GM12878 (cell line): ENCODE measurements around the gene TIMM22. TPM values are rescaled to one million over a fixed set of nuclear protein-coding genes. Genes with fewer than 3 reads are reported as not detected.

ENCODE experiments used
- ATAC-seq: fragments of 200-7000 bp; cut with Tn5 transposase; 3 replicates; pipeline ENCODE4 v1.9.1; 2020; ENCODE audit warnings: mild to moderate bottlenecking, moderate library complexity
- BruUV-seq: library from RNA; stranded (reverse); fragments of 400-500 nt; replicated peaks from 2 replicates; lab custom pipeline; 2021; lab: Mats Ljungman, UMichigan
- CTCF ChIA-PET: fragments of 300-600 bp; sonication (Branson Sonifier 250); formaldehyde crosslinking; extraction: SDS; loops from one replicate; lab custom pipeline; 2021; ENCODE audit warnings: inconsistent platforms; lab: Yijun Ruan, JAX
- POLR2A ChIA-PET: fragments of 350-600 bp; formaldehyde crosslinking; extraction: SDS; loops from one replicate; lab custom pipeline; 2021; ENCODE audit warnings: inconsistent platforms; lab: Charles Lee
- RAD21 ChIA-PET: fragments of 300-600 bp; sonication (Branson Sonifier 250); formaldehyde crosslinking; loops from one replicate; lab custom pipeline; 2023; ENCODE audit warnings: antibody characterized with exemption; ENCODE audit not compliant: unreplicated experiment; lab: Charles Lee
- SMC1A ChIA-PET: fragments of 300-600 bp; sonication (Branson Sonifier 250); formaldehyde crosslinking; loops from one replicate; lab custom pipeline; 2023; ENCODE audit not compliant: unreplicated experiment, uncharacterized antibody; lab: Charles Lee
- DNase-seq: peaks from one replicate; pipeline ENCODE4 v3.0.0-alpha.2; 2011; ENCODE audit warnings: low read depth, low spot score
- FAIRE-seq: peaks from 3 replicates; lab custom pipeline; 2011; peaks lifted over from hg19 to GRCh38; lab: Jason Lieb, UNC
- H2AFZ ChIP-seq: 2 replicates; pipeline ENCODE4 v1.6.0; 2011; ENCODE audit warnings: low read depth, low read length, control low read depth; ENCODE audit not compliant: control insufficient read depth
- H3K27ac ChIP-seq: 2 replicates; pipeline ENCODE4 v1.5.1; 2011; ENCODE audit warnings: control low read depth; ENCODE audit not compliant: control insufficient read depth, insufficient read depth
- H3K27me3 ChIP-seq, 2 experiments: replicated peaks in 1 of 2; 2 replicates each; pipeline versions ENCODE4 v1.6.0 to v1.6.1; 2011; ENCODE audit warnings: low read length in 1 of 2; ENCODE audit not compliant: control insufficient read depth in 2 of 2, insufficient read depth in 2 of 2
- H3K36me3 ChIP-seq, 2 experiments: 2 replicates each; pipeline ENCODE4 v1.5.1; 2011; ENCODE audit warnings: low read length in 1 of 2; ENCODE audit not compliant: control insufficient read depth in 2 of 2, insufficient read depth in 2 of 2
- H3K4me1 ChIP-seq: 2 replicates; pipeline ENCODE4 v1.6.1; 2011; ENCODE audit warnings: mild to moderate bottlenecking, low read length, moderate library complexity, mixed read lengths; ENCODE audit not compliant: control insufficient read depth, insufficient read depth
- H3K4me2 ChIP-seq: 2 replicates; pipeline ENCODE4 v1.6.0; 2011; ENCODE audit warnings: control low read depth; ENCODE audit not compliant: control insufficient read depth, insufficient read depth
- H3K4me3 ChIP-seq: fragments of 200-600 bp; sonication (generic); 2 replicates; pipeline ENCODE4 v1.5.1; 2016
- H3K79me2 ChIP-seq: 2 replicates; pipeline ENCODE4 v1.6.0; 2011; ENCODE audit warnings: low read length; ENCODE audit not compliant: control insufficient read depth, insufficient read depth
- H3K9ac ChIP-seq: 2 replicates; pipeline ENCODE4 v1.8.0; 2011; ENCODE audit warnings: low read length, control low read depth, mixed read lengths; ENCODE audit not compliant: control insufficient read depth, insufficient read depth
- H3K9me3 ChIP-seq: replicated peaks from 3 replicates; pipeline ENCODE4 v1.5.1; 2011; ENCODE audit warnings: mild to moderate bottlenecking, low read length; ENCODE audit not compliant: control insufficient read depth, insufficient read depth
- H4K20me1 ChIP-seq: 2 replicates; pipeline ENCODE4 v1.6.0; 2011; ENCODE audit not compliant: control insufficient read depth, insufficient read depth
- E2F4 ChIP-seq: IDR thresholded peaks from 2 replicates; pipeline ENCODE4 v1.6.1; 2012; ENCODE audit warnings: low read depth, low read length, improper control_type of control experiment
- EP300 ChIP-seq, 2 experiments: fragments of 150-350 bp in 1 of 2; IDR thresholded peaks; 2 replicates each; pipeline ENCODE4 v1.6.1; 2011 to 2012; ENCODE audit warnings: low read depth in 2 of 2, low read length in 2 of 2, borderline replicate concordance in 1 of 2, improper control_type of control experiment in 1 of 2, inconsistent platforms in 1 of 2; ENCODE audit not compliant: control insufficient read depth in 1 of 2
- KLF5 ChIP-seq: fragments of 450-650 bp; IDR thresholded peaks from 2 replicates; pipeline ENCODE4 v1.6.1; 2014; ENCODE audit warnings: mild to moderate bottlenecking; ENCODE audit not compliant: partially characterized antibody
- MAX ChIP-seq: IDR thresholded peaks from 2 replicates; pipeline ENCODE4 v1.6.1; 2012; ENCODE audit warnings: low read depth, low read length, improper control_type of control experiment
- MEF2A ChIP-seq: IDR thresholded peaks from 2 replicates; pipeline ENCODE4 v1.6.1; 2011; ENCODE audit warnings: low read depth, mild to moderate bottlenecking, low read length, moderate library complexity; ENCODE audit not compliant: insufficient read depth
- NFXL1 ChIP-seq: fragments of 450-650 bp; IDR thresholded peaks from 2 replicates; pipeline ENCODE4 v1.6.1; 2017; ENCODE audit warnings: antibody characterized with exemption, mild to moderate bottlenecking, borderline replicate concordance
- SIN3A ChIP-seq: IDR thresholded peaks from 2 replicates; pipeline ENCODE4 v1.6.1; 2012; ENCODE audit warnings: low read depth, low read length, improper control_type of control experiment
- WGBS: methylation state at CpG from one replicate; pipeline ENCODE4 v1.1.6; 2016; ENCODE audit warnings: low lambda C conversion rate; ENCODE audit not compliant: insufficient replicate concordance, insufficient coverage; ENCODE audit errors: missing lambda C conversion rate; 5-methylcytosine and 5-hydroxymethylcytosine counted together
- in situ Hi-C: fragments of 300-500 bp; cut with MboI; formaldehyde crosslinking; loops from 9 replicates; pipeline ENCODE4 v1.14.3; 2018; ENCODE audit warnings: mixed read lengths
- intact Hi-C: fragments of 100-400 bp; cut with micrococcal nuclease; formaldehyde crosslinking; loops from one replicate; pipeline ENCODE4 v1.14.2; 2022; ENCODE audit not compliant: unreplicated experiment
- polyA plus RNA-seq, 11 experiments: library from polyadenylated mRNA; depleted of rRNA in 4 of 11; unstranded in 6 of 11; stranded (reverse) in 5 of 11; fragments of >200 nt; fragmentation: Nextera tagmentation in 4 of 11; fragmentation: Illumina TruSeq in 1 of 11; extraction: Ambion mirVana in 4 of 11; extraction: Trizol in 1 of 11; gene quantifications; 1 replicate in 1 of 11; 2 replicates in 10 of 11; pipeline versions ENCODE4 v1.2.1 to v1.2.3, GENCODE V29; 2011 to 2016; ENCODE audit warnings: inconsistent platforms in 2 of 11, missing spikeins in 2 of 11, low read depth in 1 of 11
- total RNA-seq, 4 experiments: library from RNA; depleted of rRNA in 3 of 4; stranded (reverse); fragments of >200 nt in 3 of 4; fragmentation: Illumina TruSeq in 1 of 4; extraction: Trizol in 1 of 4; gene quantifications; 2 replicates each; pipeline versions ENCODE4 v1.2.1 to v1.2.3, GENCODE V29; 2013 to 2021

TIMM22 gene
- total and polyA plus RNA-seq, 10 of the 15 experiments (the other 5 are each of a cell fraction or from before 2014, with no cell fraction given), result 4.4 to 25.0 (median 10.6) TPM

- no peak for TF ChIP-seq MEF2A
- TF ChIP-seq E2F4, result no peak
- TF ChIP-seq NFXL1, result no peak
- no peak for TF ChIP-seq KLF5
- no peak for TF ChIP-seq SIN3A
- no peak for TF ChIP-seq EP300 (IDR thresholded peaks at IDR 0.05; ENCODE audit: borderline replicate concordance in 1 of 2, control insufficient read depth in 1 of 2, low read depth in 2 of 2, low read length in 2 of 2)
- no peak for TF ChIP-seq MAX
- TF ChIP-seq, all 136 proteins: peak for 0
- Histone ChIP-seq H3K9me3 (no peaks in the 10 kb centered on the region), H3K4me1 (no peaks in the 10 kb centered on the region), H3K4me3 (no peak overlapping the region), H4K20me1 (no peaks in the 10 kb centered on the region; the same call in 1 of the 2 replicates), H3K27me3 (no peaks in the 10 kb centered on the region), H3K4me2 (no peak overlapping the region), H3K79me2 (no peaks in the 10 kb centered on the region), H3K27ac (no peak overlapping the region), H3K36me3 (peaks cover 5 to 6% of the 10 kb centered on the region in 2 experiments; a peak in 3 of 4 replicates), H3K9ac (no peak overlapping the region), H2AFZ (no peak overlapping the region)
- no TSS peak for BruUV-seq
- ChIA-PET RAD21 (no interaction called here), CTCF (interaction anchor here (1.3 kb wide), 1 partner anchor 9 kb away, joined by 4 read pairs; no protein-coding TSS in a partner anchor), SMC1A (no interaction called here), POLR2A (no interaction called here)
- FAIRE-seq, result no peak
- 92% methylated on average over 20 of the region's 22 CpGs for WGBS
- ATAC-seq, result no peak
- intact Hi-C loops, result no loop called here
- DNase-seq, result no peak
- in situ Hi-C loops, result no loop called here
Measured at GRCh38 chr17:1050246-1050995, 53.5 kb downstream of the TIMM22 start.
